GM18511 (cell line): ENCODE results near the gene CDH18.

Experiments used
- ATAC-seq: cut with Tn5 transposase; IDR thresholded peaks from one replicate; pipeline ENCODE4 v1.9.1; 2021; ENCODE audit warnings: mild to moderate bottlenecking, moderate library complexity; ENCODE audit not compliant: unreplicated experiment

Gene CDH18

GRCh38 chr5:19616701-19617215 is 371.2 kb downstream of the CDH18 start:
- ATAC-seq = no peak

GRCh38 chr5:19615661-19616060 is 372.3 kb downstream of the CDH18 start:
- no peak for ATAC-seq

GRCh38 chr5:19615071-19615470 is 372.9 kb downstream of the CDH18 start:
- ATAC-seq = no peak

DNA sequence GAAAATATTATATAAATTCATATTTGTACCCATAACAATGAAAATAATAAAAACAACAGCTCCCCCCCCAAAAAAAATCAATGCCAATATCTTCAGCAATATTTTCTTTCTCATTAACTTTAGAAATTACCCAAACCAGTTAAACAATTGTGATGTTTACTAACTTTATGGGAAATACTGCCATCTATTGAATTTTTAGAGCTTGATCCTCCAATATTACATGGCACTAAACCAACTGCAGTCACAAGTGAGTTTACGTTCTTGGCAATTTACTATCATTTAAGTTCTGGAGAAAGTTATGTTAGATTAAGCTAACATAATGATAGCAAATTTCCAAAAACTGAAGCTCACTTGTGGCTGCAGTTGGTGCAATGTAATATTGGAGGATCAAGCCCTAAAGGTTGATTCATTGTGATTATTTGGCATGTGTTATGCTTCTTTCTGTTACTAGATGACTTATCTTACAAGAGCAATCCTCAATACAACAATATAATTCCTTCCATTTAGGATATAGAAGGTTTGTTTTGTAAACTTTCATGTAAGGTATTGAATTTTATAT is 379.5 kb downstream of the CDH18 start:
- ATAC-seq = no peak

DNA sequence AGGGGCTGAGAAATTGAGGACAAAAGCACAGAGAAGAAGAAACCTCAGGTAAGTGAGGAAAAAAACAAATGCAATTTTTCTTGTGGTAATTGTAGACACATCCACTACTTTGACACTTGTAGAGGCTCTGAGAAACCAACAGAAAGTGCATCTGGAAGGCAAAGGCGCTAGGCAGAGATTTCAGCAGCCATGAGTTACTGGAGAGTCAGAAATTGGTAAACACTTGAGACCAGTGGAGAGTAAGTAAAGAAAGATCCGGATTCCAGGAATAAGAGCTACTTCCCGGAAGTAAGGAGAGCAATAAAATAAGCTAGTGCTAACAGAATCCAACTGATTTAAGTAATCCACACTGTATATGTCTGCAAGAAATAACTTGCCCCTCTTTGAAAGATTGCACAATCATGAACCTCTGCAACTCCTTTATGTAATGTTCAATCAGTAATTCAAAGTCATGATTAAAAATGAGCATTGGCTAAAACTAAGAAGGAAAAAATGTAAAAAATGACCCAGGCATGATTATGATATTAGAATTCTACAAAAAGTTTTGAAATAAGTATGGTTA is 382.1 kb downstream of the CDH18 start:
- ATAC-seq = no peak

DNA sequence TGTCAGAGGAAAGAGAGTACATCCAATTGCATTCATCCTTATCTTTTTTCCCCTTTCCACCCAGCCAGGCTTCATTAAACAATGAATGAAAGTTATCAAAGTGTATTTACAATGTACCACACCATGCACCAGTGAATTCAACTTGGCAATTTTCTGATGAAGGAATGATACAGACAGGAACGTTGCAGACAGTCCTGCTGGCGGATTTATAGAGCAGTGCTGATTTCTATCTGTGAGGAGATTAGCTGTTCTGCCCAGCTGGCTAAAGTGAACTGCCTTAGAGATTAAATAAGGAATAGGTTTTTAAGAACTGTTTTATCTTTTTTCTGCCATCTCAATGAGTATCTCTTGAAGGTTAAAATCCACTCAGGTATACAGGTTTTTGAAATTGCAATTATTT is 403.9 kb downstream of the CDH18 start:
- ATAC-seq = no peak

GRCh38 chr5:19577882-19578281 is 410.1 kb downstream of the CDH18 start:
- no peak for ATAC-seq

GRCh38 chr5:19568004-19568403 is 420.0 kb downstream of the CDH18 start:
- ATAC-seq = no peak

DNA sequence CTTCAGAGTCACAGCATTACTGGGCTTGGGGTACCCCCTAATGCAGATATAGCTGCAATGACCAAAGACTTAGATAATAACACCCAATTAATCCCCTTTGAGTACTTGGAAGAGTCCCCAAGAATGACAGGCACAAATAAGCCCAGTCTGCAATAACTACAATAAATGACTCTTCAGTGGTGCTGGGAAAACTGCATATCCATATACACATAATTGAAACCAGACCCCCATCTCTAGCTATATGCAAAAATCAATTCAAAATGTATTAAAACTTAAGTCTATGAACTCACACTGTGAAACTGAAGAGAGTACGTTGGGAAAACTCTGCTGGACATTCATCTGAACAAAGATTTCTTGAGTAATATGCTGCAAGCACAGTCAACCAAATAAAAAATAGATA is 422.5 kb downstream of the CDH18 start:
- ATAC-seq = no peak

GRCh38 chr5:19564036-19564435 is 424.0 kb downstream of the CDH18 start:
- no peak for ATAC-seq

GRCh38 chr5:19555876-19556275 is 432.1 kb downstream of the CDH18 start:
- no peak for ATAC-seq

DNA sequence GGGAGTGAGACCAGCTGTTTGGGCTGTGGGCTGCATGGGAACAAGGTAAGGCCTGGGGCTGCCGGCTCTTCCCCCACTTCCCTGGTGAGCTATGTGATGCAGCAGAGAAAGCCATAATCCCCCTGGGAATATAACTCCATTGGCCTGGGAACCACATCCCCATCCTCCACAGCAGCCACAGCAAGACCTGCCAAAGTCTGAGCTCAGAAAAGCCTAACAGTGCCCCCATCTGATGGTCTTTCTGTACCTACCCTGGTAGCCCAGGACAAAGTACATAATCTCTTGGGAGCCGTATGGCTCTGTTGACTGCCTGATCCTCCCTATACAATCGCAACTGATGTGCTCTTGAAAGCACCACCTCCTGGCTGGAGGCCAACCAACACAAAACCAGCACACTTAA is 432.6 kb downstream of the CDH18 start:
- ATAC-seq = no peak

DNA sequence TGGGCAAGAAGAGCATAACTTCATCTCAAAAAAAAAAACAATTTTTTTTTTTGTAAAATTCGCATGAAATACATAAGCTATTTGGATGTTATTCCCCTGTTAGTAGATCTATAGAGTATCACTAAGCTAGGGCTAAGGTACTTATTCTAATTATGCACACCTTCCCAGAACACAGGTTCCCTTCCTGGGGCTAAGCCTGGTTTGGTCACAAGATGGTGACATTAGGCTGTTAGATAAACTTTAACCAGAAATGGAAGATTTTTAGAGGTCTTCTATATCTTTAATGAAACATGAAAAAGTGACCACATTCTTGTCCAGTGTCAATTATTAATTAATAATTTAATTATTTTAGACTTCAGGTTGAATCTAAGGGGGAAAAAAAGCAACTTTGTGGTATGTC is 433.5 kb downstream of the CDH18 start:
- ATAC-seq = no peak

DNA sequence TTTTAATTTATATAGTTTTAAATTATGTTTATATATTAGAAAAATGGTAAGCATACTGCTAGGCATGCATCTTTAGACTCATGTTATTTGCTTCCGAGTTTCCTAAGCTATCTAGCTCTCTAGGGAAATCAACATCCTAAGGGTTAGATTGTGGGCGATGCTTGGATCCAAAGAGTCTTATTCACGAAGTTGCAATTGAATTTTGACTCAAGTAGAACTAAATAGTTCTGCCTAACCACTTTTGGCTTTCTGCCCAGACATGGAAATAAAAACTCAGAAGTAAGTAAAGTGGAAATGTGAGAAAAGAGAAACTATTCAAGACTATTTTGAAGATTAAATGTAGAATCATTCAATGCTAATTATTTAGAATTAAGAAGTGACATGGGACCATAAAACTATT is 440.4 kb downstream of the CDH18 start:
- no peak for ATAC-seq

- no peak for ATAC-seq
These were observed 441.5 kb downstream of the CDH18 start for GRCh38 chr5:19546521-19546920.

DNA sequence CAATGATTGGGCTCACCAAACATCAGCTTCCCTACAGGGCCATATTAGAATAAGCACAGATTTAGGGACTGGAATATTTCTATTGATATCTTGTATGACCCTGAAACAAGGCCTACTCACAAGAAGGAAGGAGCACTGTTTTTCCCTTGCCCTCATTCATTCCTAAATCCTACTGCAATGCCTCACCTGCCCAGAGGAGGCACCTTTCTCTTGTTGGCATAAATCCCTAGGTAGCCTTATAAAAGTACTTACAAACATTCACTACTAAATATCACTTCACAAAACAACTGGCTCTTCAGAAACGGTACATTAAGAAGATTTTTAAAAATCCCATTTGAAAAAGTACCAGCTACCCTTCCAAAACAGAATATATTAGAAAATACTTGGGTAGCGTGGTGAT is 449.4 kb downstream of the CDH18 start:
- no peak for ATAC-seq

DNA sequence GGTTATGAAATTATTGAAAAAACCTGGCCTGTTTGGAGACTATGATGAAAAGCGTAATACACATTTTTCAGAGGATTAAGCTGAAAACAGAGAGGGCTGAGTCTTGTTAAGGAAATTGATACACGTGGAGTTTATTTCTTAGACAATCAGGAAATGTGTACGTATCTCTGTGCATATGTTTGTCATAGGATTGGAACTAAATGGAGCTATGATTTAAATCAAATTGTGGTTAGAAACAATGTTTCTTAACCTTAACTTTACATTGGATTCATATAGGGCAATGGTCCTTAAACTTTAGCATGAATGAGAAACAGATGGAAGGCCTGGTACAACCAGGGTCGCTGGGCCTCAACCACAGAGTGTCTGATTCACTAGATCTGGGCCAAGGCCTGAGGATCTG is 451.6 kb downstream of the CDH18 start:
- ATAC-seq = no peak

DNA sequence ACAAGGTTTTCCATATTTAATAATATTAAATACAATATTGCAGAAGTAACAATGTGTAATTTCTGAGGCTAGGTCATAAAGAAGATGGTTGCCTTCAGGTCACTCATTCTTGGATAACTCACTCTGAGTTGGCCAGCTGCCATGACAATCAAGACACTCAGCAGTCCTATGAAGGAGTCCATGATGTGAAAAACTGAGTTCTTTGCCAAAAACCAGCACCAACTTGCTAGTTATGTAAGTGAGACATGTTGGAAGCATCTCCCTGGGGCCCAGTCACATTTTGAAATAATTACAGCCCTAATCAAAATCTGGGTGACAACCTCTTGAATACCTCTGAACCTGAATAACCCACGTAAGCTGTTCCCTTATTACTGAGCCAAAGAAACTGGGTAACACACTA is 453.2 kb downstream of the CDH18 start:
- no peak for ATAC-seq

GRCh38 chr5:19532936-19533335 is 455.1 kb downstream of the CDH18 start:
- no peak for ATAC-seq

GRCh38 chr5:19531374-19531952 is 456.5 kb downstream of the CDH18 start:
- no peak for ATAC-seq

DNA sequence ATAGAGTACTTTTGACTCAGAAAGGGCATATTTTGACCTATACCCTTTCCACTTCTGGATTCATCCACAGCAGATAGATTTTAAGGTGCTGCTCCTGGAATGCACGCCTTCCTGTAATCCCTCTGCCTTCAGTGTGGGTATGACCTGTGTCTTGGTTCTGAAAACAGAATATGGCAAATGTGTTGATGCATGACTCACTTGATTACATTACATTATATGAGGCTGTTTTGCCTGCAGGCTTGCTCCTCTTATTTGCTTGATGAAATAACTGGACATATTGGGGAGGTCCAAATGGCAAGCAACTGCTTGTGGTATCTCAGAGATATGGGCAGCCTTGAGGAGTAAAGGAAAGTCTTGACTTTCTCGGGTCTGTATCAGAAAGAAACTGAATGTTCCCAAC is 468.6 kb downstream of the CDH18 start:
- no peak for ATAC-seq

GRCh38 chr5:19498852-19499251 is 489.1 kb downstream of the CDH18 start:
- no peak for ATAC-seq
